Progenitor cell of endocrine pancreas (in vitro differentiated cells): ENCODE results near the gene PDZD8. TPM values are rescaled to one million over a fixed set of nuclear protein-coding genes. Genes with fewer than 3 reads are reported as not detected.
A peak's percentile ranks its signal among the peaks of the same experiment; 100 is the strongest.

Source experiments
- DNase-seq: peaks from one replicate; pipeline ENCODE4 v3.0.0; 2021; ENCODE audit warnings: low spot score; ENCODE audit not compliant: unreplicated experiment
- H3K27ac Mint-ChIP-seq: 2 replicates; pipeline ENCODE4 v1.8.0; 2021; ENCODE audit warnings: mild to moderate bottlenecking, moderate library complexity, mixed read lengths
- H3K27me3 Mint-ChIP-seq: 2 replicates; pipeline ENCODE4 v1.8.0; 2021; ENCODE audit warnings: mixed read lengths
- H3K36me3 Mint-ChIP-seq: 2 replicates; pipeline ENCODE4 v1.8.0; 2022; ENCODE audit warnings: mixed read lengths; ENCODE audit not compliant: insufficient read depth
- H3K4me1 Mint-ChIP-seq: 2 replicates; pipeline ENCODE4 v1.8.0; 2021; ENCODE audit warnings: low read depth, mixed read lengths
- H3K4me3 Mint-ChIP-seq: 2 replicates; pipeline ENCODE4 v1.8.0; 2021; ENCODE audit warnings: low read depth, mild to moderate bottlenecking, moderate library complexity, mixed read lengths
- H3K9me3 Mint-ChIP-seq: 2 replicates; pipeline ENCODE4 v1.8.0; 2021; ENCODE audit warnings: low read depth, mixed read lengths
- CTCF ChIP-seq: fragments of 200-600 bp; sonication (generic); IDR thresholded peaks from one replicate; pipeline ENCODE4 v1.5.0; 2021; ENCODE audit warnings: antibody characterized with exemption, mild to moderate bottlenecking; ENCODE audit not compliant: unreplicated experiment
- total RNA-seq: library from RNA; stranded (reverse); gene quantifications from 2 replicates; pipeline ENCODE4 v1.2.1, GENCODE V29; 2021

Gene PDZD8
- total RNA-seq, 1 donor from 2014 or later, result 28.6 TPM

- Mint-ChIP-seq H3K4me1 (peaks cover 58% of the 10 kb centered on the region), H3K27ac (peak overlapping the region; percentile 25), H3K9me3 (no peaks in the 10 kb centered on the region)
These were observed 7.5 kb downstream of the PDZD8 start for GRCh38 chr10:117367718-117368117.

GRCh38 chr10:117366741-117367140 is 8.5 kb downstream of the PDZD8 start:
- H3K27ac Mint-ChIP-seq, result no peak overlapping the region

More at GRCh38 chr10:117367718-117368117, 7.5 kb downstream of the PDZD8 start:
- Mint-ChIP-seq H3K27me3 (no peaks in the 10 kb centered on the region), H3K36me3 (peaks cover 2% of the 10 kb centered on the region), H3K4me3 (no peak overlapping the region)
- no peak for TF ChIP-seq CTCF
- DNase-seq, result no peak

GRCh38 chr10:117365612-117366011 is 9.6 kb downstream of the PDZD8 start:
- no peak overlapping the region for H3K4me3 Mint-ChIP-seq
- no peak for TF ChIP-seq CTCF
- no peak overlapping the region for H3K27ac Mint-ChIP-seq
- no peaks in the 10 kb centered on the region for H3K27me3 Mint-ChIP-seq
- H3K4me1 Mint-ChIP-seq, result peaks cover 62% of the 10 kb centered on the region
- H3K9me3 Mint-ChIP-seq, result no peaks in the 10 kb centered on the region
- no peak for DNase-seq
- H3K36me3 Mint-ChIP-seq, result no peaks in the 10 kb centered on the region

More at GRCh38 chr10:117366741-117367140, 8.5 kb downstream of the PDZD8 start:
- Mint-ChIP-seq H3K36me3 (no peaks in the 10 kb centered on the region), H3K27me3 (no peaks in the 10 kb centered on the region), H3K4me1 (peaks cover 60% of the 10 kb centered on the region), H3K4me3 (no peak overlapping the region), H3K9me3 (no peaks in the 10 kb centered on the region)
- no peak for TF ChIP-seq CTCF
- DNase-seq, result no peak

- no peak for DNase-seq
- no peak overlapping the region for H3K27ac Mint-ChIP-seq
- H3K36me3 Mint-ChIP-seq, result no peaks in the 10 kb centered on the region
- no peaks in the 10 kb centered on the region for H3K27me3 Mint-ChIP-seq
- no peaks in the 10 kb centered on the region for H3K9me3 Mint-ChIP-seq
- H3K4me3 Mint-ChIP-seq, result no peak overlapping the region
- no peak for TF ChIP-seq CTCF
- H3K4me1 Mint-ChIP-seq, result peaks cover 63% of the 10 kb centered on the region
These were observed 10.9 kb downstream of the PDZD8 start for GRCh38 chr10:117364110-117364960.

GRCh38 chr10:117363028-117363427 is 12.2 kb downstream of the PDZD8 start:
- no peak for TF ChIP-seq CTCF
- DNase-seq, result no peak
- H3K9me3 Mint-ChIP-seq, result no peaks in the 10 kb centered on the region
- no peak overlapping the region for H3K4me3 Mint-ChIP-seq
- H3K4me1 Mint-ChIP-seq, result peaks cover 64% of the 10 kb centered on the region
- H3K27me3 Mint-ChIP-seq, result no peaks in the 10 kb centered on the region
- peaks cover 2% of the 10 kb centered on the region for H3K36me3 Mint-ChIP-seq
- H3K27ac Mint-ChIP-seq, result no peak overlapping the region
